Bronchial epithelial cell (primary cell): ENCODE results near the gene HTRA3. TPM values are rescaled to one million over a fixed set of nuclear protein-coding genes. Genes with fewer than 3 reads are reported as not detected.

Experiments used
- DNase-seq: peaks from one replicate; pipeline ENCODE4 v3.0.0-alpha.2; 2010; ENCODE audit warnings: low read depth
- FAIRE-seq: peaks from 2 replicates; lab custom pipeline; 2011; peaks lifted over from hg19 to GRCh38; lab: Jason Lieb, UNC
- H3K27me3 ChIP-seq: 2 replicates; pipeline ENCODE4 v1.5.1; 2011; ENCODE audit warnings: low read length; ENCODE audit not compliant: control insufficient read depth, insufficient read depth
- H3K36me3 ChIP-seq: 2 replicates; pipeline ENCODE4 v1.5.1; 2011; ENCODE audit warnings: low read length; ENCODE audit not compliant: control insufficient read depth, insufficient read depth
- H3K4me3 ChIP-seq: 2 replicates; pipeline ENCODE4 v1.5.1; 2011; ENCODE audit warnings: mild to moderate bottlenecking, low read depth, low read length, control low read depth
- CTCF ChIP-seq: IDR thresholded peaks from 2 replicates; pipeline ENCODE4 v1.5.1; 2011; ENCODE audit warnings: mild to moderate bottlenecking, moderate library complexity, low read length, control low read depth, inconsistent platforms; ENCODE audit not compliant: insufficient read depth, severe bottlenecking
- total RNA-seq: library from RNA; depleted of rRNA; stranded (reverse); fragments of >200 nt; gene quantifications from 2 replicates; pipeline ENCODE4 v1.2.1, GENCODE V29; 2014

HTRA3 gene
- total RNA-seq, 1 donor from 2014 or later, result 0.26 TPM

GRCh38 chr4:8277356-8278008 lies 7.9 kb downstream of the HTRA3 start:
- DNase-seq (no peak), FAIRE-seq (no peak)
- no peaks in the 10 kb centered on the region for H3K36me3 ChIP-seq

GRCh38 chr4:8278009-8278395 lies 8.4 kb downstream of the HTRA3 start:
- no peak for TF ChIP-seq CTCF
- FAIRE-seq (no peak), DNase-seq (no peak)
- H3K27me3 ChIP-seq, result no peaks in the 10 kb centered on the region
- no peaks in the 10 kb centered on the region for H3K36me3 ChIP-seq
- no peak overlapping the region for H3K4me3 ChIP-seq

More at GRCh38 chr4:8277356-8278008, 7.9 kb downstream of the HTRA3 start:
- Histone ChIP-seq H3K4me3 (no peak overlapping the region), H3K27me3 (no peaks in the 10 kb centered on the region)
- no peak for TF ChIP-seq CTCF

- TF ChIP-seq CTCF, result no peak
- no peak overlapping the region for H3K4me3 ChIP-seq
- DNase-seq (peak; percentile 49), FAIRE-seq (no peak)
- no peaks in the 10 kb centered on the region for H3K36me3 ChIP-seq
- no peaks in the 10 kb centered on the region for H3K27me3 ChIP-seq
Measured at GRCh38 chr4:8278421-8279287, 9.1 kb downstream of the HTRA3 start.

GRCh38 chr4:8279321-8280157 lies 10.0 kb downstream of the HTRA3 start:
- FAIRE-seq (no peak), DNase-seq (no peak)
- no peaks in the 10 kb centered on the region for H3K36me3 ChIP-seq
- no peaks in the 10 kb centered on the region for H3K27me3 ChIP-seq
- no peak for TF ChIP-seq CTCF
- no peak overlapping the region for H3K4me3 ChIP-seq

GRCh38 chr4:8280158-8280875 lies 10.8 kb downstream of the HTRA3 start:
- Histone ChIP-seq H3K4me3 (no peak overlapping the region), H3K36me3 (no peaks in the 10 kb centered on the region), H3K27me3 (no peaks in the 10 kb centered on the region)
- DNase-seq (no peak), FAIRE-seq (no peak)
- no peak for TF ChIP-seq CTCF
